Measurements from ENCODE around the gene OR52K1.
A peak's percentile ranks its signal among the peaks of the same experiment; 100 is the strongest.
"Not testable (repeated sequence)": the region's sequence is repeated elsewhere in the genome, so short reads cannot be mapped to it uniquely, and the experiment has no call there.

The OR52K1 gene

DNA sequence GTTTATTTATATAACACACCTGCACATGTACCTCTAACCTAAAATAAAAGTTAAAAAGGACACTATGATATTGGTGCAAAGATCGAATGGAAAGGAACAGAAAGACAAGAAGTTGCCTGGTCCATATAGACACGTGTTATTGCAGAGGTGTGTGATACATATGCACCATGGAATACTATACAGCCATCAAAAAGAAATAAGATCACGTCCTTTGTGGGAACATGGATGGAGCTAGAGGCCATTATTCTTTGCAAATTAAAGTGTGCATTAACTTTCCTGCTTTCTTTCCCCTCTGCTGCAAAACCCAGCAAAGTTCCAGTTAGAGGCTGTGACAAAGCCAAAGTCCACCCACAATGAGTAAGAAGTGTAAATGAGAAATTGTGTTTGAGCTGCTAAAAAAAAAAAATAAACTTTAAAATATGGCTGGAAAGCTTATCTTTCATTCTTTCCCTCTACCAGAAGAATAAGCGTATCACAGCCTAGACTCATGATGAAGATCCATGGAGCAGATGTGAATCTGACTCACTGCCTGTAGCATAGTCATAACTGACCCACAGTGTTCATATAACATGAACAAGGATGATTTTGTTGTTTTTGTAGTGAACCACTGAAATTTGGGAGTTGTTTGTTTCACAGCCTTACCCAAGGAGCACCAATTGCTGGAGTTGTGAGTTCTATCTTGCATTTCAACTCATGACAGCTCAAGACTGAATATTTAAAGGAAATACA, 9.6 kb downstream of the OR52K1 start:
- DNase-seq (ENCODE audit: low read depth, low spot score) = no peak

DNA sequence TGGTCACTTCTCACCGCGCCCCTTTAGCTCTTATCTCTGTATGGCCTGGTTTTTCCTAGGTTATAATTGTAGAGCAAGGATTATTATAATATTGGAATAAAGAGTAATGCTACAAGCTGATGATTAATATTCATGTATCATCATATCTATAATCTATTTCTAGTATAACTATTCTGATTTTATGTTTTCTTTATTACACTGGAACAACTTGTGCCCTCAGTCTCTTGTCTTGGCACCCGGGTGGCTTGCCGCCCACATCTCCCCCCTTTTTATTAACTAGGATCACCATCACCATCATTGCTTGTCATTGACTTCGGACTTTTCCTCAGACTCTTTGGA, 11.0 kb downstream of the OR52K1 start:
- no peak for DNase-seq (ENCODE audit: low read depth, low spot score)

DNA sequence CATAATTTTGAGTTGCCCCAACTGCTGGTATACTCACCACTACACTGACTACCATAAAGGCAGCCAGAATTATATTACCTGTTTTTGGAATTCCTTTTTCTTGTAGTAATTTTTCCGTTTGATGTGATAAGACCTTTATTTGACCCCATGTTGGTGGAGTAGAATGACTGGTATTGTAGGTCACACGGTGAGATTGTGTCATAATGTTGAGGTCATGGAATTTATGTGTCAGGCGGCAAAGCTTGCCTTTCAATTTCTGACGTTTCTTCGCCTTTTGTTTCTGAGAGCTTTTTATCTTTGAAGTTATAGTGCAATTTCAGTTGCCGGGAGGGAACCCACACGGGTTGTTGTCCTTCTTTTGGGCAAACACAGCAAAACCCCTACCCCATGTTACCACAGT, 13.0 kb downstream of the OR52K1 start:
- no peak for DNase-seq (ENCODE audit: low read depth, low spot score)

DNA sequence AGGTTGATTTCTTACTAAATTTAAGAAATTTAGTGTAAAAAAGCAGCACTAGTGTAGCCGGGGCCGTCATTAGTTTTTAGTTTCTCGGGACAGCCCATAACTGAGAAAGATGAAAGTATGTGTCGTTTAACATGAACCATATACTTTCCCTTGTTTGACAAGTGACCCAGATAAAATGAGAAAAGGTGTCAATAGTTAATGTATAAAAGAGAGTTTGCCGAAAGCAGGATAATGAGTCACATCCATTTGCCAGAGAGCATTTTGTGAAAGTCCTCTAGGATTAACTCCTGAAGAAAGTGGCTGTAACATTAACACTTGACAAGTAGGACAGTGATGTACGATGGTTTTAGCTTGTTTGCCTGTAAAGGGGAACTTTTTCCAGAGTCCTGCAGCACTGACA, 13.5 kb downstream of the OR52K1 start:
- DNase-seq (ENCODE audit: low read depth, low spot score) = no peak

DNA sequence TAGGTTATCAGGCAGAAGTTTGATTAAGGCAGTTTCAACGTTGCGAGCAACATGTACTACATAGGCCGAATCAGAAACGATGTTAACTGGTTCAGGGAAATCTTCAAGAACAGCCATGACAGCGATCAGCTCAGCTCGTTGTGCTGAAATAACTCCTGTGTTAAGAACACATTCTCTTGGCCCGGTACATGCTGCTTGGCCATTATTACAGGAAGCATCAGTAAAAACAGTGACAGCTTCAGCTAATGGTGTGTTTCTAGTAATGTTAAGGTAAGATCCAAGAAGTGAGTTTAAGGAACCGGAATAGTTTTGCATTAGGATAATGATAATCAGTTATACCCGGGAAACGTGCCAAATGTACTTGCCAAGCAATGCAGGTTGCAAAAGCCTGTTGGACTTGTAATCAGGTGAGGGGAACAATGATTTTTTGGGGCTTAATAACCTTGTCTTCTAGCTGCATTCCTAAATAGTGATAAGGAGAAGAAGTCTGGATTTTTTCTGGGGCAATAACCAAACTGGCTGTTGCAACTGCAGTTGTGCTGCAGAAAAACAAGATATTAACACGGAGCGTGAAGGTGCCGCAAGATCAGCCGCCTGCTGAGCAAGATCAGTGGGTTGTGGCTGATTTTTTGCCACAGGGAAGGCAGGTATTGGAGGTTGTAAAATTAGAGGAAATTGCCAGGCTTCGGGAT, 14.3 kb downstream of the OR52K1 start:
- peak; percentile 21 for DNase-seq (ENCODE audit: low read depth, low spot score)

DNA sequence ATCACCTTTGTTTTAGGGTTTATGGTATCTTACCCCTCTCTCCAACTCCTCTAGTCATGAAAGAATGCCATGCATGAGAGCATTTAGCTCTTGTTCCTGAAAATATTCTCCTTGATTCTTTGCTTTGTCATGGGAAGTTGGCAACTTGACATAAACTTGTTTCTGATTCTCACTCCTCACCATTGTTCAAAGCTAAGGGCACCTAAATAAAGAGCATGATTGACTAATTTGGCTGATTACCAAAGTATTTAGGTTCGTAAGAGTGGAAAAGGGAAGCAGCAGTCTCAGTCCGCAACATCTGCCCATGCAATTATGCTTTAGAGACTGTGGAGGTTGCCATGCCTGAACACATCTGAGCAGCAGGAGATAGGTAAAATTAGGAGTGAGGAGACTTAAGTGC, 26.4 kb downstream of the OR52K1 start:
- no peak for DNase-seq (ENCODE audit: low read depth, low spot score)

DNA sequence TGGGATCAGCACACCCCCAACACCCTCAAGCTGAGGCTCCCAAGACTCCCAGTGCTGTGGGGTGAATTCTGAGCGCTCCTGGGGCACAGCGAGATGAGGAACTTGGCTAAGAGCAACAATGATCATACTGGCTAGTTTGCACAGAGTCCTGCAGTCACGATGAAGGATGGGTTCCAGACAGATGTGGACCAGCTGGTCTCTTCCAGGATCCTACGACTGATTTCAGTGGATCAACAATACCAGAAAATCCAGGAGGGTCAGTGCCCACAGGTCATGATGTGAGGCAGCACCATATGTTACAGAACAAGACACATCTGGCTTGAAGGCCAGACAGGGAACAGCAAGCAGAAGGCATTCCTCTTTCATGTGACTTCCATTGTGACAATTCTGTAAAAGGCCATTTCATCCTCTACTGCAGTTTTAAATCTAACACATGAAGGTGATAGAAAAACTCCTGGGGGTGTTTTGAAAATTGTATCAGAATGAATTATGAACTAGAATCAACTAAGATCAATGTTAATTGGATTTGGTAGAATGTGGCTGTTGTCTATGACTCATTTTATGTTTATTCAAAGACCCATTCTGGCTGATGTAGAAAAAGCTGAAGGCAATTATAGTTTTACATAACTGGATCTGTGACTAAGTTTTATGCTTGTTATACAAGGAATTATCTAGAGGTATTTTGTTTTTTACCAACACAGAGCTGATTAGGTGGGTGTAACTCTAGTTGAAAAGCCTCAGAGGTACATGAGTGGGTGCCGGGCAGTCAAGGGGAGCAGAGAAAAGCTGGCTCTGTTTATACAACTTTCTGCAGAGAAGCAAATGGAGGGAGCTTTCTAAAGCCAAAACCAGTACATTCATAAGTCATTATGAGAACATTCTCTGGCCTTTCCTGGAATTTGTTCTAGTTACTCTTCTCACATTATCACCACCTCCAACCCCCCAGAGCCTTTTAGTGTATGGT, 29.1 kb downstream of the OR52K1 start:
- no peak for DNase-seq (ENCODE audit: low read depth, low spot score)

DNA sequence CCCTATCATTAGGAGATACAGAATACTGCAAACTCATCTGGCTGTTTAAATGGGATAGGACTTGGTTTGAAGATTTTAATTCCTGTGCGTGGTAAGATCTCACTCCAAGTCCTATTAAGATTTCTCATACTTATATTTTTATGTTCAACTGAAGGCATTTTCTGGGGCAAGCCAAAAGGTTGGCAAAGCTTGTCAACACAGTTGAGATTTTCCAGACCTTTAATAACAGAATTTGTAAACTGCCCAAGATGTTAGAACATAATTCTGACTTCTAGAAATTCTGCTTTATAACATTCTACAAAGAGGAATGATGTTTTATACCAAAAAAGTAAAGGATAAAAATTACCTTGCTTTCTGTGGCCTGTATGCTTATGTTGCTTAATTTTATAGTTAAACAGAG, 31.8 kb downstream of the OR52K1 start:
- DNase-seq (ENCODE audit: low read depth, low spot score) = no peak

DNA sequence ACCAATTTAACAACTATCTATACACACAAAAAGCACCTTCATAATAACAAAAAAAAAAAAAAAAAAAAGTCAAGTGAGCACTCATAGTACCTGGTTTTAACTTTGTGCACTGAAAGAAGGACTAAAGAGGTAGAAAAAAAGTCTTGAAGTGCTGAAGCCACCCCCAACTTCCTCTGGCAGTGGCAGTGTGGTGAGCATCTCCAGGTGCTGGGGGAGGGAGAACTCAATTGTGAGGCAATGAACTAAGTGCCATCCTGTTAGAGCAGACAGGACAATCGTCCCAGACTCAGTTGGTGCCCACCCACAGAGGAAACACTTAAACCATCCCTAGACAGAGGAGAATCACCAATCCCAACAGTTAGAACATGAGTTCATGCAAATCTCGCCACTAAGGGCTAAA, 39.9 kb downstream of the OR52K1 start:
- DNase-seq (ENCODE audit: low read depth, low spot score) = no peak

DNA sequence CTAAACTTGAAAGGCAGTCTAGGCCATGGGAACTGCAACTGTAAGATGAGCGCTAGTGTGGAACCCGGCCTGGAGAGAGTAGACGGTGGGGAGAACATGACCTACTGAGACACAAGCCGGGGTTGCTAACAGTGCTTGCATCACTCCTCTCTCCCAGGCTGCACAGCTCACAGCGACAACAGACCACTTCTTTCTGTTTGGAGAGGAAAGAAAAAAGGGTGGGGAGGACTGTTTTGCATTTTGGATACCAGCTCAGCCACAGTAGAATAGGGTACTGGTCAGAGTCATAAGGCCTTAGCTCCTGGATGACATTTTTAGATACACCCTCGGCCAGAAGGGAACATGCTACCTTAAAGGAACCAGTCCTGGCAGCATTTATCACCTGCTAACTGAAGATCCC, 40.3 kb downstream of the OR52K1 start:
- DNase-seq (ENCODE audit: low read depth, low spot score) = no peak

DNA sequence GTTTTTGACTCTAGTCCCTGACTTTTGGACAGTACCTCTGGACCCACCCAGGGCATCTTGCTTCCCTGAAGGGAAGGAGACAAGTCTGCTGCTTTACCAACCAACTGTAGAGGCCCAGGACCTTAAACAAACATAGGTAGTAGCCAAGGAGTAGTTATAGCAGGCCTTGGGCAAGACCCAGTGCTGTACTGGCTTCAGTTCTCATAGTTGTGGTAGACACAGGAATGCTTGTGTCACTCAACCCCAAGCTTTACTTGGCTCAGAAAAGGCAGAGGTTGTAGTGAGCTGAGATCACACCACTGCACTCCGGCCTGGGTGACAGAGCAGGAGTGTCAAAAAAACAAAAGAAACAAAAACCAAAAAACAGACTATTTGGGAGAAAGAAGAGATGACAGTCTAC, 41.2 kb downstream of the OR52K1 start:
- peak; percentile 31 for DNase-seq (ENCODE audit: low read depth, low spot score)

DNA sequence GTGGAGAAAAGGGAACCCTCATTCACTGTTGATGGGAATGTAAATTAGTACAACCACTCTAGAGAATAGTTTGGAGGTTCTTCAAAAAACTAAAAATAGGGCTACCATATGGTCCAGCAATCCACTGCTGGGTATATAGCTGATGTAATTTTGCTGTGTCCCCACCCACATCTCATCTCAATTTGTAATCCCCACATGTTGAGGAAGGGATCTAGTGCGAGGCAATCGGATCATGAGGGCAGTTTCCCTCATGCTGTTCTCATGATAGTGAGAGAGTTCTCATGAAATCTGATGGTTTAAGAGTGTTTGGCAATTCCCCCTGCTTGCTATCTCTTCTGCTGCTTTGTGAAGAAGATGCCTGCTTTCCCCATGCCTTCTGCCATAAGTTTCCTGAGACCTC, 45.5 kb downstream of the OR52K1 start:
- DNase-seq (ENCODE audit: low read depth, low spot score) = no peak

DNA sequence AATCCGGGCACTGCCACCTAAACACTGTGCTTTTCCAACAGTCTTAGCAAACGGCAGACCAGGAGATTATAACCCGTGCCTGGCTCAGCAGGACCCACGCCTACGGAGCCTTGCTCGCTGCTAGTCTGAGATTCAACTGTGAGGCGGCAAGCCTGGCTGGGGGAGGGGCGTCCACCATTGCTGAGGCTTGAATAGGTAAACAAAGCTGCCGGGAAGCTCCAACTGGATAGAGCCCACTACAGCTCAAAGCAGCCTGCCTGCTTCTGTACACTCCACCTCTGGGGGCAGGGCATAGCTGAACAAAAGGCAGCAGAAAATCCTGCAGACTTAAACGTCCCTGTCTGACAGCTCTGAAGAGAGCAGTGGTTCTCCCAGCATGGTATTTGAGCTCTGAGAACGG, 49.2 kb downstream of the OR52K1 start:
- not testable (repeated sequence) for DNase-seq (ENCODE audit: low read depth, low spot score)

DNA sequence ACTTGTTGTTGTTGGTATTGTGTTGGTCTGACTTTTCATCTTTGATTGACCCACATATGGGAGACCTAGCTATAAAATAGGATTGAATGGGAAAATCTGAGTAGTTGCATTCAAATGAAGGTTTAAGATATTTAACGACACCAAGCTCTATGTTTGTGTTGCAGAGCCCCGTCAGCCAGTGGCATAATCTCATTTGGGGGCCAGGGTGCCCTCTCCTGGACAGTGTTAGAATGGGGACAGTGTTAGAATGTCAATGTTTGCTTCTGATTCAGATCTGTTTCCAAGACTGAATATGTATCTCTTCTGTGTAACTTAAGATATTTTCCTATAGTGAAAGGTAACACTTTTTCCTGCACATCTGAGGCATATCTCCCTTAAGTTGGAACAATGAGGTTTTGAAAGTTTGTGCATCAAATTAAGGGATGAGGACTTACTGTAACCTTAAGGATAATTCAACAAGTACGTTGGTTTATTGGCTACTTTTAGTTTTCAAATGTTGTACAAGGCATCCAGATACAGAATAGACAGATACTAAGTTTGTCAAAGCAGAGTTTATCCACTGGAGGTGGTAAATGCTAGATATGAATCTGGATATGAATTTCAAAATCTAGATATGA, 57.3 kb downstream of the OR52K1 start:
- peak; percentile 52 for DNase-seq (ENCODE audit: low read depth, low spot score)

DNA sequence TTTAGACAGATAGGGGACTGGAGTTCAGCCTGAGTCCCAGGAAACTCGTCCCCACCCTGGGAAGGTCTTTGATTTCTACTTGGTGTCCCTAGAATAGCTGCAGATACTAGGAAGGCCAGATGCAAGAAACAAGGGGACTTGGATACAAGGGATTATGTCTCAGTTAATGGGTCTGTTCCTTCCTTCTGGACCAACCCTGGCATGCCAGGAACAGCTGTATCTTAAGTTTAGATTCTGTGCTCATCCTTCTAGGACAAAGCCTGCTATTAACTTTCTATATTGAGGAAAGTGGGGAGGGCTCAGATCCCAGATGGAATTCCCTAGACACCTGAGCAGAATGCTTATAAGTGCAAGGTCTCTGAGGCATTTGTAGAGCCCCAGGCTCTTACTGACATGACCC, 58.6 kb downstream of the OR52K1 start:
- DNase-seq (ENCODE audit: low read depth, low spot score) = no peak
